OCI-LY3 (cell line): ENCODE data around the gene RBM23.
A peak's percentile ranks its signal among the peaks of the same experiment; 100 is the strongest.

Source experiments
- H2AFZ ChIP-seq: fragments of 200-600, 300-600 bp; shearing (Covaris generic); 2 replicates; pipeline ENCODE4 v1.6.0; 2014; ENCODE audit warnings: antibody characterized with exemption, low read depth, low read length
- H3K27ac ChIP-seq: fragments of 200-600, 300-600 bp; sonication (generic); 2 replicates; pipeline ENCODE4 v1.5.1; 2014; ENCODE audit warnings: mild to moderate bottlenecking, low read length, moderate library complexity, mixed read lengths
- H3K27me3 ChIP-seq: fragments of 200-600, 300-600 bp; sonication (generic); 2 replicates; pipeline ENCODE4 v1.6.1; 2014; ENCODE audit warnings: low read depth, low read length, mixed read lengths
- H3K36me3 ChIP-seq: fragments of 200-600, 300-600 bp; sonication (generic); replicated peaks from 2 replicates; pipeline ENCODE3; 2014; ENCODE audit warnings: low read depth, low read length, mixed read lengths
- H3K4me1 ChIP-seq: fragments of 300-600, 200-600 bp; sonication (generic); 2 replicates; pipeline ENCODE4 v1.6.1; 2014; ENCODE audit warnings: low read length, mixed read lengths
- H3K4me2 ChIP-seq: fragments of 200-600, 300-600 bp; sonication (generic); 2 replicates; pipeline ENCODE4 v1.6.1; 2014; ENCODE audit warnings: low read length, mixed read lengths
- H3K4me3 ChIP-seq: fragments of 300-600, 200-600 bp; sonication (generic); 2 replicates; pipeline ENCODE4 v1.5.1; 2014; ENCODE audit warnings: antibody characterized with exemption, mild to moderate bottlenecking, low read length, moderate library complexity
- H3K79me2 ChIP-seq: fragments of 300-600, 200-600 bp; shearing (Covaris generic); 2 replicates; pipeline ENCODE4 v1.6.1; 2014; ENCODE audit warnings: mild to moderate bottlenecking, low read length, mixed read lengths
- H3K9ac ChIP-seq: fragments of 300-600, 200-600 bp; shearing (Covaris generic); 2 replicates; pipeline ENCODE4 v1.6.0; 2014; ENCODE audit warnings: mild to moderate bottlenecking, low read length, moderate library complexity
- H3K9me3 ChIP-seq: fragments of 200-600, 300-600 bp; shearing (Covaris generic); 2 replicates; pipeline ENCODE4 v1.6.1; 2014; ENCODE audit warnings: low read length, mixed read lengths; ENCODE audit not compliant: insufficient read depth
- H4K20me1 ChIP-seq: fragments of 200-600, 300-600 bp; sonication (generic); 2 replicates; pipeline ENCODE4 v1.6.1; 2016; ENCODE audit warnings: low read length, mixed read lengths; ENCODE audit not compliant: insufficient read depth
- CTCF ChIP-seq: fragments of 200-600, 300-600 bp; sonication (generic); IDR thresholded peaks from 2 replicates; pipeline ENCODE4 v1.5.1; 2014; ENCODE audit warnings: antibody characterized with exemption, low read length, low read depth
- EZH2phosphoT487 ChIP-seq: fragments of 200-600 bp; shearing (Covaris generic); IDR thresholded peaks from 2 replicates; pipeline ENCODE4 v1.6.1; 2018; ENCODE audit warnings: antibody characterized with exemption, mixed run types, low read depth

RBM23 gene

DNA sequence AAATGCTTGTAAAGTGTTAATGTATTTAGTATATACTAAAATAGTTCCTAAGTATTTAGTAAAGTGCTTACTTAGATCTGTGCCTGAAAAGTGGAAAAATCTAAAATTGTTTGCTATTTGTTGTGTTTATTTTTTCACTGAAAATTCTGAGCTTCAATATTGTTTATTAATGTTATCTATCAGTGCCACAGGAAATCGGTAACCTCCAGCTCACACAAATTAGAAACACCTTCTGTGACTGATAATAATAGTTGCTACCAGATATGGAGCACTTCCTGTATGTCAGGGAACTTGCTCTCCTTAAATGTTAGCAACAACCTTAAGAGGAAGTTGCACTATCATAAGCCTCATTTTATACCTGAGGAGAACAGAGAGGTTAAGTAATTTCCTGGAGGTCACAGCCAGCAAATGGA lies 48.1 kb downstream of the RBM23 start:
- peaks cover 18% of the 10 kb centered on the region for H3K36me3 ChIP-seq
- TF ChIP-seq CTCF (no peak), EZH2phosphoT487 (no peak)
- peaks cover 4% of the 10 kb centered on the region; the same call in 1 of the 2 replicates for H4K20me1 ChIP-seq
- H3K4me2 ChIP-seq, result peak overlapping the region; percentile 90
- H3K4me1 ChIP-seq, result peaks cover 15% of the 10 kb centered on the region
- H2AFZ ChIP-seq, result peak overlapping the region; percentile 35; the same call in 1 of the 2 replicates
- peaks cover 13% of the 10 kb centered on the region; the same call in 1 of the 2 replicates for H3K79me2 ChIP-seq
- peak overlapping the region; percentile 91 for H3K9ac ChIP-seq
- no peaks in the 10 kb centered on the region for H3K27me3 ChIP-seq
- peak overlapping the region; percentile 93 for H3K27ac ChIP-seq
- peak overlapping the region; percentile 79 for H3K4me3 ChIP-seq
- no peaks in the 10 kb centered on the region for H3K9me3 ChIP-seq

DNA sequence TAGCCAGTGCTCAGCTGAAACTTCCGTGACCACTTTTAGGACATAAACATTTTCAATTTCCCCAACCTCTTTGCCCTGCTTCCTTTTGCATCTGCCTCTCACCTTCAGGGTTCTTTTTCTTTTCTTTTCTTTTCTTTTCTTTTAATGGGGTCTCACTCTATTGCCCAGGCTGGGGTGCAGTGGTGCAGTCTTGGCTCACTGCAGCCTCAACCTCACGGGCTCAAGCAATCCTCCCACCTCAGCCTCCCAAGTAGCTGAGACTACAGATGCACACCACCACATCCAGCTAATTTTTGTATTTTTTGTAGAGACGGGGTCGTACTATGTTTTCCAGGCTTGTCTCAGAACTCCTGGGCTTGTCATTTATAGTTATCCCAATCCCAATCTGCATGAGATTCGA lies 52.1 kb downstream of the RBM23 start:
- H3K36me3 ChIP-seq, result no peaks in the 10 kb centered on the region
- no peak overlapping the region for H3K4me2 ChIP-seq
- H3K27me3 ChIP-seq, result no peaks in the 10 kb centered on the region
- H3K4me1 ChIP-seq, result peaks cover 9% of the 10 kb centered on the region
- H3K9me3 ChIP-seq, result no peaks in the 10 kb centered on the region
- H3K4me3 ChIP-seq, result no peak overlapping the region
- no peak for TF ChIP-seq CTCF
- TF ChIP-seq EZH2phosphoT487, result no peak
- H3K79me2 ChIP-seq, result no peaks in the 10 kb centered on the region; the same call in 1 of the 2 replicates
- no peak overlapping the region for H3K27ac ChIP-seq
- H2AFZ ChIP-seq, result no peak overlapping the region
- H4K20me1 ChIP-seq, result no peaks in the 10 kb centered on the region
- H3K9ac ChIP-seq, result no peak overlapping the region

DNA sequence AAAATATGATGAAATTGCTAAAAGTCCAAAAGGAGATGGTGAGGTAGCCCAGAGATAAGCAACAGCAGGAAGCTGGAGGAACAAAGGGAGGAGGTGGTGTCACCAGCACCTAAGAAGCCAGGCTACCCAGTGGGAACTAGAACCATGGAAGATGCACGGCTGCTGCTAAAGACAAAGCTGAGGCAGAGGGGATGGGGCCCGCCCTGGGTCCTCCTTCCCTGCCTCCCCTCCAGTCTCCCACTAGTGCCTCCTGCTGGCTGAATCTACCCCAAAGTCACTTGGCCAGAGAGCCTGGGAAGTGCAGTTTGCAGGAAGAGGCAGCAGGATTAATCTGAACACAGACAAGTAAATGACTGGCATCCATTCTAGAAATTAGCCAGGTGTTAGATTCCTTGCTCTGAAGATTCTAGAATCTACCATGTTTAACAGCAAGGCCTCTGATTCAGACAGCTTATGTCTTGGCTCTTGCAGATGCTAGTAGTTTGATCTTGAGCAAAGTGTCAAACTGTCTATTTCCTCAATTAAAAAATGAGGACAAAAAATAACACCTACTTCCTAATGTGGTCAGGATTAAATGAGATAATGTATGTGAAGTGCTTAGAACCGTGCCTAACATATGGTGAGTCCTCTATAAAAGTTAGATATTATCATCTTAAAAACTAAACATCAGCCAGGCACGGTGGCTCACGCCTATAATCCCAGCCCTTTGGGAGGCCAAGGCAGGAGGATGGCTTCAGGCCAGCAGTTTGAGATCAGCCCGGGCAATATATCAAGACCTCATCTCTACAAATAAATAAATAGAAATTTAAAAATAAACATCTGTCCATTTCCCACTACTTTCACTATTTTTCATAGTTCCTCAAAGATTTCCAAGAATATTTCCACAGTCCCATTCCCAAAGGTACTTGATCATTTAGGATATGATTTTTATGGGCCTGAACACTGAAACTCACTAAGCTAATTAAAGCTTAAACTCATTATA lies 53.2 kb downstream of the RBM23 start:
- Histone ChIP-seq H3K9ac (no peak overlapping the region), H2AFZ (no peak overlapping the region; the same call in 1 of the 2 replicates)

More for the DNA sequence above, 53.2 kb downstream of the RBM23 start:
- Histone ChIP-seq H3K27ac (no peak overlapping the region), H3K36me3 (no peaks in the 10 kb centered on the region), H3K4me1 (peaks cover 7% of the 10 kb centered on the region), H3K4me2 (no peak overlapping the region), H3K9me3 (no peaks in the 10 kb centered on the region), H4K20me1 (no peaks in the 10 kb centered on the region), H3K27me3 (no peaks in the 10 kb centered on the region), H3K4me3 (no peak overlapping the region), H3K79me2 (no peaks in the 10 kb centered on the region)
- TF ChIP-seq EZH2phosphoT487 (no peak), CTCF (peak; percentile 45)
